ENCODE measurements around the gene DLEU7.

Gene DLEU7

GRCh38 chr13:50838031-50838430, 5.5 kb downstream of the DLEU7 start:
- no peak overlapping the region for H3K4me2 ChIP-seq (ENCODE audit: low read length)
- no peak for TF ChIP-seq CTCF (IDR thresholded peaks at IDR 0.05)
- no peaks in the 10 kb centered on the region for H3K27me3 ChIP-seq (ENCODE audit: control insufficient read depth, insufficient read depth, low read length)
- H3K9me3 ChIP-seq (ENCODE audit: control insufficient read depth, low read length), result no peaks in the 10 kb centered on the region
- no peak overlapping the region for H3K27ac ChIP-seq
- H3K9ac ChIP-seq, result no peak overlapping the region
- no peak overlapping the region for H2AFZ ChIP-seq
- H3K4me3 ChIP-seq (ENCODE audit: low read depth, low read length), result no peak overlapping the region
- H3K79me2 ChIP-seq, result no peaks in the 10 kb centered on the region
- no peaks in the 10 kb centered on the region for H3K36me3 ChIP-seq (ENCODE audit: control insufficient read depth, insufficient read depth, low read length)
- H3K4me1 ChIP-seq, result no peaks in the 10 kb centered on the region

- H3K9ac ChIP-seq, result no peak overlapping the region
- H3K4me1 ChIP-seq, result no peaks in the 10 kb centered on the region
- H3K9me3 ChIP-seq (ENCODE audit: control insufficient read depth, low read length), result no peaks in the 10 kb centered on the region
- H3K79me2 ChIP-seq, result no peaks in the 10 kb centered on the region
- no peaks in the 10 kb centered on the region for H3K27me3 ChIP-seq (ENCODE audit: control insufficient read depth, insufficient read depth, low read length)
- TF ChIP-seq CTCF (IDR thresholded peaks at IDR 0.05), result no peak
- no peak overlapping the region for H3K27ac ChIP-seq
- no peaks in the 10 kb centered on the region for H3K36me3 ChIP-seq (ENCODE audit: control insufficient read depth, insufficient read depth, low read length)
- H2AFZ ChIP-seq, result no peak overlapping the region
- H3K4me3 ChIP-seq (ENCODE audit: low read depth, low read length), result no peak overlapping the region
- H3K4me2 ChIP-seq (ENCODE audit: low read length), result no peak overlapping the region
Measured at GRCh38 chr13:50831512-50831911, 12.0 kb downstream of the DLEU7 start.

GRCh38 chr13:50829896-50830295, 13.6 kb downstream of the DLEU7 start:
- H3K27ac ChIP-seq, result no peak overlapping the region
- H3K4me1 ChIP-seq, result no peaks in the 10 kb centered on the region
- H3K9ac ChIP-seq, result no peak overlapping the region
- no peak overlapping the region for H3K4me2 ChIP-seq (ENCODE audit: low read length)
- H3K36me3 ChIP-seq (ENCODE audit: control insufficient read depth, insufficient read depth, low read length), result no peaks in the 10 kb centered on the region
- no peaks in the 10 kb centered on the region for H3K9me3 ChIP-seq (ENCODE audit: control insufficient read depth, low read length)
- H2AFZ ChIP-seq, result no peak overlapping the region
- no peak for TF ChIP-seq CTCF (IDR thresholded peaks at IDR 0.05)
- H3K27me3 ChIP-seq (ENCODE audit: control insufficient read depth, insufficient read depth, low read length), result no peaks in the 10 kb centered on the region
- no peak overlapping the region for H3K4me3 ChIP-seq (ENCODE audit: low read depth, low read length)
- no peaks in the 10 kb centered on the region for H3K79me2 ChIP-seq

GRCh38 chr13:50829226-50829625, 14.3 kb downstream of the DLEU7 start:
- TF ChIP-seq CTCF (IDR thresholded peaks at IDR 0.05), result no peak
- Histone ChIP-seq H3K79me2 (no peaks in the 10 kb centered on the region), H3K27ac (no peak overlapping the region), H3K9ac (no peak overlapping the region), H2AFZ (no peak overlapping the region), H3K36me3 (ENCODE audit: control insufficient read depth, insufficient read depth, low read length) (no peaks in the 10 kb centered on the region), H3K9me3 (ENCODE audit: control insufficient read depth, low read length) (no peaks in the 10 kb centered on the region), H3K4me3 (ENCODE audit: low read depth, low read length) (no peak overlapping the region), H3K27me3 (ENCODE audit: control insufficient read depth, insufficient read depth, low read length) (no peaks in the 10 kb centered on the region), H3K4me2 (ENCODE audit: low read length) (no peak overlapping the region), H3K4me1 (no peaks in the 10 kb centered on the region)

- H2AFZ ChIP-seq, result no peak overlapping the region
- no peaks in the 10 kb centered on the region for H3K79me2 ChIP-seq
- H3K4me1 ChIP-seq, result no peaks in the 10 kb centered on the region
- H3K9me3 ChIP-seq (ENCODE audit: control insufficient read depth, low read length), result no peaks in the 10 kb centered on the region
- no peak overlapping the region for H3K27ac ChIP-seq
- no peaks in the 10 kb centered on the region for H3K27me3 ChIP-seq (ENCODE audit: control insufficient read depth, insufficient read depth, low read length)
- no peak overlapping the region for H3K4me2 ChIP-seq (ENCODE audit: low read length)
- H3K9ac ChIP-seq, result no peak overlapping the region
- no peak for TF ChIP-seq CTCF (IDR thresholded peaks at IDR 0.05)
- H3K4me3 ChIP-seq (ENCODE audit: low read depth, low read length), result no peak overlapping the region
- H3K36me3 ChIP-seq (ENCODE audit: control insufficient read depth, insufficient read depth, low read length), result no peaks in the 10 kb centered on the region
Measured at GRCh38 chr13:50826035-50826434, 17.5 kb downstream of the DLEU7 start.

All from parathyroid adenoma (tissue), 2 donors.